GM12878 (cell line): ENCODE measurements around the gene GIMAP2. TPM values are rescaled to one million over a fixed set of nuclear protein-coding genes. Genes with fewer than 3 reads are reported as not detected.
A peak's percentile ranks its signal among the peaks of the same experiment; 100 is the strongest.

ENCODE experiments used
- ATAC-seq: fragments of 200-7000 bp; cut with Tn5 transposase; 3 replicates; pipeline ENCODE4 v1.9.1; 2020; ENCODE audit warnings: mild to moderate bottlenecking, moderate library complexity
- BruUV-seq: library from RNA; stranded (reverse); fragments of 400-500 nt; replicated peaks from 2 replicates; lab custom pipeline; 2021; lab: Mats Ljungman, UMichigan
- CTCF ChIA-PET: fragments of 300-600 bp; sonication (Branson Sonifier 250); formaldehyde crosslinking; extraction: SDS; loops from one replicate; lab custom pipeline; 2021; ENCODE audit warnings: inconsistent platforms; lab: Yijun Ruan, JAX
- POLR2A ChIA-PET: fragments of 350-600 bp; formaldehyde crosslinking; extraction: SDS; loops from one replicate; lab custom pipeline; 2021; ENCODE audit warnings: inconsistent platforms; lab: Charles Lee
- RAD21 ChIA-PET: fragments of 300-600 bp; sonication (Branson Sonifier 250); formaldehyde crosslinking; loops from one replicate; lab custom pipeline; 2023; ENCODE audit warnings: antibody characterized with exemption; ENCODE audit not compliant: unreplicated experiment; lab: Charles Lee
- SMC1A ChIA-PET: fragments of 300-600 bp; sonication (Branson Sonifier 250); formaldehyde crosslinking; loops from one replicate; lab custom pipeline; 2023; ENCODE audit not compliant: unreplicated experiment, uncharacterized antibody; lab: Charles Lee
- DNase-seq: peaks from one replicate; pipeline ENCODE4 v3.0.0-alpha.2; 2011; ENCODE audit warnings: low read depth, low spot score
- FAIRE-seq: peaks from 3 replicates; lab custom pipeline; 2011; peaks lifted over from hg19 to GRCh38; lab: Jason Lieb, UNC
- H2AFZ ChIP-seq: 2 replicates; pipeline ENCODE4 v1.6.0; 2011; ENCODE audit warnings: low read depth, low read length, control low read depth; ENCODE audit not compliant: control insufficient read depth
- H3K27ac ChIP-seq: 2 replicates; pipeline ENCODE4 v1.5.1; 2011; ENCODE audit warnings: control low read depth; ENCODE audit not compliant: control insufficient read depth, insufficient read depth
- H3K27me3 ChIP-seq, 2 experiments: replicated peaks in 1 of 2; 2 replicates each; pipeline versions ENCODE4 v1.6.0 to v1.6.1; 2011; ENCODE audit warnings: low read length in 1 of 2; ENCODE audit not compliant: control insufficient read depth in 2 of 2, insufficient read depth in 2 of 2
- H3K36me3 ChIP-seq, 2 experiments: 2 replicates each; pipeline ENCODE4 v1.5.1; 2011; ENCODE audit warnings: low read length in 1 of 2; ENCODE audit not compliant: control insufficient read depth in 2 of 2, insufficient read depth in 2 of 2
- H3K4me1 ChIP-seq: 2 replicates; pipeline ENCODE4 v1.6.1; 2011; ENCODE audit warnings: mild to moderate bottlenecking, low read length, moderate library complexity, mixed read lengths; ENCODE audit not compliant: control insufficient read depth, insufficient read depth
- H3K4me2 ChIP-seq: 2 replicates; pipeline ENCODE4 v1.6.0; 2011; ENCODE audit warnings: control low read depth; ENCODE audit not compliant: control insufficient read depth, insufficient read depth
- H3K4me3 ChIP-seq: fragments of 200-600 bp; sonication (generic); 2 replicates; pipeline ENCODE4 v1.5.1; 2016
- H3K79me2 ChIP-seq: 2 replicates; pipeline ENCODE4 v1.6.0; 2011; ENCODE audit warnings: low read length; ENCODE audit not compliant: control insufficient read depth, insufficient read depth
- H3K9ac ChIP-seq: 2 replicates; pipeline ENCODE4 v1.8.0; 2011; ENCODE audit warnings: low read length, control low read depth, mixed read lengths; ENCODE audit not compliant: control insufficient read depth, insufficient read depth
- H3K9me3 ChIP-seq: replicated peaks from 3 replicates; pipeline ENCODE4 v1.5.1; 2011; ENCODE audit warnings: mild to moderate bottlenecking, low read length; ENCODE audit not compliant: control insufficient read depth, insufficient read depth
- H4K20me1 ChIP-seq: 2 replicates; pipeline ENCODE4 v1.6.0; 2011; ENCODE audit not compliant: control insufficient read depth, insufficient read depth
- DPF2 ChIP-seq: fragments of 450-650 bp; IDR thresholded peaks from 2 replicates; pipeline ENCODE4 v1.6.1; 2017; ENCODE audit warnings: mild to moderate bottlenecking
- IRF4 ChIP-seq: IDR thresholded peaks from 2 replicates; pipeline ENCODE4 v1.6.1; 2011; ENCODE audit warnings: low read depth, low read length
- ZNF592 ChIP-seq: fragments of 450-650 bp; IDR thresholded peaks from 2 replicates; pipeline ENCODE4 v1.6.1; 2017; ENCODE audit warnings: mild to moderate bottlenecking, moderate library complexity
- WGBS: methylation state at CpG from one replicate; pipeline ENCODE4 v1.1.6; 2016; ENCODE audit warnings: low lambda C conversion rate; ENCODE audit not compliant: insufficient replicate concordance, insufficient coverage; ENCODE audit errors: missing lambda C conversion rate; 5-methylcytosine and 5-hydroxymethylcytosine counted together
- in situ Hi-C: fragments of 300-500 bp; cut with MboI; formaldehyde crosslinking; loops from 9 replicates; pipeline ENCODE4 v1.14.3; 2018; ENCODE audit warnings: mixed read lengths
- intact Hi-C: fragments of 100-400 bp; cut with micrococcal nuclease; formaldehyde crosslinking; loops from one replicate; pipeline ENCODE4 v1.14.2; 2022; ENCODE audit not compliant: unreplicated experiment
- polyA plus RNA-seq, 11 experiments: library from polyadenylated mRNA; depleted of rRNA in 4 of 11; unstranded in 6 of 11; stranded (reverse) in 5 of 11; fragments of >200 nt; fragmentation: Nextera tagmentation in 4 of 11; fragmentation: Illumina TruSeq in 1 of 11; extraction: Ambion mirVana in 4 of 11; extraction: Trizol in 1 of 11; gene quantifications; 1 replicate in 1 of 11; 2 replicates in 10 of 11; pipeline versions ENCODE4 v1.2.1 to v1.2.3, GENCODE V29; 2011 to 2016; ENCODE audit warnings: inconsistent platforms in 2 of 11, missing spikeins in 2 of 11, low read depth in 1 of 11
- total RNA-seq, 4 experiments: library from RNA; depleted of rRNA in 3 of 4; stranded (reverse); fragments of >200 nt in 3 of 4; fragmentation: Illumina TruSeq in 1 of 4; extraction: Trizol in 1 of 4; gene quantifications; 2 replicates each; pipeline versions ENCODE4 v1.2.1 to v1.2.3, GENCODE V29; 2013 to 2021

GIMAP2 gene
- total and polyA plus RNA-seq, 10 of the 15 experiments (the other 5 are each of a cell fraction or from before 2014, with no cell fraction given): 21.3 to 102 (median 31.8) TPM

GRCh38 chr7:150738092-150738491, 52.6 kb downstream of the GIMAP2 start:
- ATAC-seq: no peak

More at GRCh38 chr7:150738092-150738491, 52.6 kb downstream of the GIMAP2 start:
- Histone ChIP-seq H3K27ac (peak overlapping the region; percentile 80), H3K9me3 (no peaks in the 10 kb centered on the region; the same call in 1 of the 3 replicates), H3K36me3 (peaks cover 0 to 4% of the 10 kb centered on the region in 2 experiments; a peak in 2 of 4 replicates), H3K4me3 (peak overlapping the region; percentile 87), H3K4me1 (peaks cover 27% of the 10 kb centered on the region), H4K20me1 (no peaks in the 10 kb centered on the region), H3K27me3 (no peaks in the 10 kb centered on the region), H3K9ac (peak overlapping the region; percentile 79), H3K4me2 (peak overlapping the region; percentile 69), H3K79me2 (peaks cover 37% of the 10 kb centered on the region), H2AFZ (no peak overlapping the region; the same call in 1 of the 2 replicates)
- intact Hi-C loops: loop anchor here (5.0 kb wide), 1 partner anchor 106 kb away; the partner anchor contains the start of gene GIMAP6
- TF ChIP-seq ZNF592: no peak
- no peak for TF ChIP-seq DPF2
- no peak for TF ChIP-seq IRF4
- no peak for FAIRE-seq
- BruUV-seq: no TSS peak
- in situ Hi-C loops: no loop called here
- DNase-seq: no peak
- ChIA-PET RAD21 (interaction anchor here (1.3 kb wide), 1 partner anchor 44 kb away, joined by 4 read pairs; no protein-coding TSS in a partner anchor), POLR2A (interaction anchor here (1.1 kb wide), 1 partner anchor 291 kb away, joined by 3 read pairs; no protein-coding TSS in a partner anchor), CTCF (interaction anchor here (0.9 to 1.5 kb wide), 3 partner anchors 17 to 289 kb away, joined by 3 to 7 read pairs (median 7); no protein-coding TSS in a partner anchor), SMC1A (interaction anchor here (0.7 to 1.4 kb wide), 4 partner anchors 15 to 289 kb away, joined by 3 to 5 read pairs (median 4); partner anchors contain the start of gene GIMAP1)
- WGBS: 24% methylated on average over 5 of the region's 5 CpGs
